Stomach (tissue), 4 donors: ENCODE data around the gene TBC1D7.

Experiments
- CTCF ChIP-seq, 7 experiments: fragments of 450-650 bp in 4 of 7; fragments of 200-600 bp in 3 of 7; sonication (generic) in 3 of 7; IDR thresholded peaks; one replicate each; pipeline ENCODE4 v1.5.1; 2016 to 2019; ENCODE audit warnings: antibody characterized with exemption in 7 of 7, control low read depth in 2 of 7, mild to moderate bottlenecking in 1 of 7
- EP300 ChIP-seq: sonication (generic); formaldehyde crosslinking; IDR thresholded peaks from one replicate; pipeline ENCODE4 v1.6.1; 2017; ENCODE audit warnings: antibody characterized with exemption
- POLR2A ChIP-seq, 4 donors: fragments of 450-650 bp; IDR thresholded peaks; one replicate each; pipeline ENCODE4 v1.6.1; 2016; ENCODE audit warnings: antibody characterized with exemption in 4 of 4, control low read depth in 2 of 4, mild to moderate bottlenecking in 1 of 4, moderate library complexity in 1 of 4
- POLR2AphosphoS5 ChIP-seq, 3 donors: sonication (generic); formaldehyde crosslinking; IDR thresholded peaks; one replicate each; pipeline ENCODE4 v1.6.1; 2016; ENCODE audit warnings: antibody characterized with exemption in 3 of 3

GRCh38 chr6:13284646-13285045 is 43.7 kb downstream of the TBC1D7 start:
- no peak for TF ChIP-seq CTCF (IDR thresholded peaks at IDR 0.05)
- TF ChIP-seq POLR2A (IDR thresholded peaks at IDR 0.05) = no peak
- TF ChIP-seq POLR2AphosphoS5 (IDR thresholded peaks at IDR 0.05) = no peak
- TF ChIP-seq EP300 = no peak
